Aorta (tissue), 5 donors: Measurements from ENCODE around the gene SPTBN1. TPM values are rescaled to one million over a fixed set of nuclear protein-coding genes. Genes with fewer than 3 reads are reported as not detected.

ENCODE experiments used
- ATAC-seq: fragments of 200-7000 bp; cut with Tn5 transposase; one replicate; pipeline ENCODE4 v1.9.1; 2022; ENCODE audit warnings: moderate library complexity; ENCODE audit not compliant: low FRiP score
- DNase-seq, 2 donors: peaks; one replicate each; pipeline ENCODE4 v3.0.0-alpha.2; 2020
- H3K27ac ChIP-seq, 2 donors: one replicate each; pipeline ENCODE4 v1.5.1; 2013; ENCODE audit warnings: low read length in 2 of 2, mild to moderate bottlenecking in 2 of 2, moderate library complexity in 2 of 2, control low read depth in 1 of 2, inconsistent platforms in 1 of 2, low read depth in 1 of 2
- H3K27me3 ChIP-seq, 2 donors: one replicate each; pipeline ENCODE4 v1.6.1; 2013; ENCODE audit warnings: control low read depth in 1 of 2, low read length in 1 of 2, mild to moderate bottlenecking in 1 of 2, moderate library complexity in 1 of 2; ENCODE audit not compliant: insufficient read depth in 2 of 2, control insufficient read depth in 1 of 2
- H3K36me3 ChIP-seq, 2 donors: one replicate each; pipeline ENCODE4 v1.6.1; 2013; ENCODE audit warnings: control low read depth in 1 of 2, low read length in 1 of 2, mild to moderate bottlenecking in 1 of 2; ENCODE audit not compliant: insufficient read depth in 2 of 2, control insufficient read depth in 1 of 2
- H3K4me1 ChIP-seq, 2 donors: one replicate each; pipeline ENCODE4 v1.6.1; 2013; ENCODE audit warnings: low read length in 2 of 2, control low read depth in 1 of 2, mild to moderate bottlenecking in 1 of 2, moderate library complexity in 1 of 2; ENCODE audit not compliant: insufficient read depth in 2 of 2, control insufficient read depth in 1 of 2
- H3K4me3 ChIP-seq, 2 donors: one replicate each; pipeline ENCODE4 v1.5.1; 2013; ENCODE audit warnings: low read length in 2 of 2, control low read depth in 1 of 2, mild to moderate bottlenecking in 1 of 2
- H3K9me3 ChIP-seq: one replicate; pipeline ENCODE4 v1.6.1; 2013; ENCODE audit warnings: mild to moderate bottlenecking, low read length; ENCODE audit not compliant: control insufficient read depth
- WGBS, 2 donors: extraction: QIAGEN DNeasy Blood & Tissue Kit; methylation state at CpG; one replicate each; pipeline ENCODE4 v1.1.7; 2013; 5-methylcytosine and 5-hydroxymethylcytosine counted together
- intact Hi-C, 2 donors: fragments of 100-400 bp; cut with DNase I; formaldehyde crosslinking; loops; one replicate each; pipeline versions ENCODE4 v1.14.2 to v1.15.0; 2022
- polyA plus RNA-seq, 2 donors: library from polyadenylated mRNA; stranded (reverse); fragments of 200-250 nt; gene quantifications; one replicate each; pipeline ENCODE4 v1.2.3, GENCODE V29; 2013
- total RNA-seq, 2 donors: library from RNA; stranded (reverse); fragmentation: NEBNext Ultra II Directional; extraction: Animal tissue kit (Norgen Biotek cat#: 25700); gene quantifications; one replicate each; pipeline ENCODE4 v1.2.1, GENCODE V29; 2021
- donor health status: healthy with polysubstance abuse.
- donor health status: Bipolar disorder and iron deficiency.
- donor health status: DM: no; HTN: no; CAD: no.
- donor health status: DM: no; HTN: no; CAD: no.
- donor health status: DM: yes; HTN: yes; CAD: no.

Gene SPTBN1
- total and polyA plus RNA-seq, 4 donors = 84.9 to 540 (median 218) TPM

GRCh38 chr2:54574107-54574859 is 118.2 kb downstream of the SPTBN1 start:
- H3K27ac ChIP-seq = peak overlapping the region in 1 of 2 donors; percentile 51

GRCh38 chr2:54574860-54575247 is 118.7 kb downstream of the SPTBN1 start:
- intact Hi-C loops = no loop called here
- Histone ChIP-seq H3K4me1 (peaks cover 17 to 41% of the 10 kb centered on the region in 2 donors), H3K4me3 (no peak overlapping the region), H3K27ac (no peak overlapping the region), H3K27me3 (no peaks in the 10 kb centered on the region), H3K9me3 (no peaks in the 10 kb centered on the region), H3K36me3 (no peaks in the 10 kb centered on the region)
- no peak for ATAC-seq
- 86 to 87% methylated on average over 5 of the region's 5 CpGs for WGBS, 2 donors
- DNase-seq = no peak

More at GRCh38 chr2:54574107-54574859, 118.2 kb downstream of the SPTBN1 start:
- WGBS, 2 donors = 67% methylated on average over 9 of the region's 9 CpGs
- ATAC-seq (peak; percentile 22), DNase-seq (no peak)
- intact Hi-C loops = no loop called here
- H3K4me3 ChIP-seq = no peak overlapping the region
- no peaks in the 10 kb centered on the region for H3K36me3 ChIP-seq
- H3K4me1 ChIP-seq = peaks cover 18 to 42% of the 10 kb centered on the region in 2 donors
- no peaks in the 10 kb centered on the region for H3K9me3 ChIP-seq
- H3K27me3 ChIP-seq = no peaks in the 10 kb centered on the region

- Histone ChIP-seq H3K36me3 (no peaks in the 10 kb centered on the region), H3K27me3 (no peaks in the 10 kb centered on the region), H3K9me3 (no peaks in the 10 kb centered on the region), H3K4me3 (no peak overlapping the region), H3K27ac (no peak overlapping the region), H3K4me1 (peaks cover 12 to 35% of the 10 kb centered on the region in 2 donors)
- intact Hi-C loops = no loop called here
- ATAC-seq (no peak), DNase-seq (no peak)
- 89 to 90% methylated on average over 9 of the region's 9 CpGs for WGBS, 2 donors
These were observed 119.3 kb downstream of the SPTBN1 start for GRCh38 chr2:54575379-54575888.

- H3K9me3 ChIP-seq = no peaks in the 10 kb centered on the region
- H3K4me3 ChIP-seq = no peak overlapping the region
- H3K4me1 ChIP-seq = peaks cover 8 to 32% of the 10 kb centered on the region in 2 donors
- WGBS, 2 donors = 5 to 12% methylated on average over 3 of the region's 3 CpGs
- no peak for DNase-seq
- intact Hi-C loops = no loop called here
- H3K27ac ChIP-seq = no peak overlapping the region
- no peaks in the 10 kb centered on the region for H3K27me3 ChIP-seq
- H3K36me3 ChIP-seq = no peaks in the 10 kb centered on the region
- ATAC-seq = no peak
These were observed 120.9 kb downstream of the SPTBN1 start for GRCh38 chr2:54577035-54577434.

- peaks cover 5 to 28% of the 10 kb centered on the region in 2 donors for H3K4me1 ChIP-seq
- H3K27ac ChIP-seq = no peak overlapping the region
- H3K36me3 ChIP-seq = no peaks in the 10 kb centered on the region
These were observed 122.0 kb downstream of the SPTBN1 start for GRCh38 chr2:54577944-54578647.

GRCh38 chr2:54578648-54579045 is 122.5 kb downstream of the SPTBN1 start:
- Histone ChIP-seq H3K36me3 (no peaks in the 10 kb centered on the region), H3K27ac (no peak overlapping the region), H3K9me3 (no peaks in the 10 kb centered on the region), H3K27me3 (no peaks in the 10 kb centered on the region), H3K4me3 (no peak overlapping the region), H3K4me1 (peaks cover 5 to 23% of the 10 kb centered on the region in 2 donors)
- intact Hi-C loops = no loop called here
- DNase-seq (no peak), ATAC-seq (no peak)

More at GRCh38 chr2:54577944-54578647, 122.0 kb downstream of the SPTBN1 start:
- Histone ChIP-seq H3K4me3 (no peak overlapping the region), H3K9me3 (no peaks in the 10 kb centered on the region), H3K27me3 (no peaks in the 10 kb centered on the region)
- 28% methylated on average over 6 of the region's 6 CpGs for WGBS, 2 donors
- ATAC-seq (no peak), DNase-seq (no peak)
- intact Hi-C loops = no loop called here

GRCh38 chr2:54579061-54579681 is 123.0 kb downstream of the SPTBN1 start:
- no peak for ATAC-seq
- WGBS, 2 donors = 82 to 83% methylated on average over 8 of the region's 8 CpGs
- no peaks in the 10 kb centered on the region for H3K27me3 ChIP-seq
- no peak overlapping the region for H3K27ac ChIP-seq
- peaks cover 5 to 18% of the 10 kb centered on the region in 2 donors for H3K4me1 ChIP-seq
- H3K9me3 ChIP-seq = no peaks in the 10 kb centered on the region
- no peak overlapping the region for H3K4me3 ChIP-seq
- intact Hi-C loops = no loop called here
- no peak for DNase-seq
- H3K36me3 ChIP-seq = no peaks in the 10 kb centered on the region

- DNase-seq (no peak), ATAC-seq (no peak)
- Histone ChIP-seq H3K4me1 (peaks cover 5 to 18% of the 10 kb centered on the region in 2 donors), H3K36me3 (no peaks in the 10 kb centered on the region), H3K27ac (no peak overlapping the region), H3K9me3 (no peaks in the 10 kb centered on the region), H3K4me3 (no peak overlapping the region), H3K27me3 (no peaks in the 10 kb centered on the region)
- WGBS, 2 donors = 11% methylated on average over 6 of the region's 6 CpGs
- intact Hi-C loops = loop anchor here in 1 of 2 donors (5.0 kb wide), 1 partner anchor 37 kb away; no protein-coding TSS in a partner anchor
These were observed 123.8 kb downstream of the SPTBN1 start for GRCh38 chr2:54579682-54580620.
